Stimulated activated naive CD8-positive, alpha-beta T cell treated with anti-CD3 and anti-CD28 coated beads, Interleukin-15, Interleukin-2, amounts not matched to agents 100 ng/mL and 50 ng/mL, for 24 hours (primary cell): ENCODE measurements around the gene LIN9.
A peak's percentile ranks its signal among the peaks of the same experiment; 100 is the strongest.
"Not testable (repeated sequence)": the region's sequence is repeated elsewhere in the genome, so short reads cannot be mapped to it uniquely, and the experiment has no call there.

Experiments used
- H3K27ac Mint-ChIP-seq: one replicate; pipeline ENCODE4 v1.8.0; 2021; ENCODE audit warnings: mild to moderate bottlenecking, mixed read lengths
- H3K27me3 Mint-ChIP-seq: one replicate; pipeline ENCODE4 v1.8.0; 2021; ENCODE audit warnings: mixed read lengths
- H3K36me3 Mint-ChIP-seq: one replicate; pipeline ENCODE4 v1.8.0; 2021; ENCODE audit warnings: low read depth, mixed read lengths
- H3K4me1 Mint-ChIP-seq: one replicate; pipeline ENCODE4 v1.8.0; 2021; ENCODE audit warnings: low read depth, mixed read lengths
- H3K4me3 Mint-ChIP-seq: one replicate; pipeline ENCODE4 v1.8.0; 2021; ENCODE audit warnings: mild to moderate bottlenecking, mixed read lengths
- H3K9me3 Mint-ChIP-seq: one replicate; pipeline ENCODE4 v1.8.0; 2021; ENCODE audit warnings: mixed read lengths

The LIN9 gene

DNA sequence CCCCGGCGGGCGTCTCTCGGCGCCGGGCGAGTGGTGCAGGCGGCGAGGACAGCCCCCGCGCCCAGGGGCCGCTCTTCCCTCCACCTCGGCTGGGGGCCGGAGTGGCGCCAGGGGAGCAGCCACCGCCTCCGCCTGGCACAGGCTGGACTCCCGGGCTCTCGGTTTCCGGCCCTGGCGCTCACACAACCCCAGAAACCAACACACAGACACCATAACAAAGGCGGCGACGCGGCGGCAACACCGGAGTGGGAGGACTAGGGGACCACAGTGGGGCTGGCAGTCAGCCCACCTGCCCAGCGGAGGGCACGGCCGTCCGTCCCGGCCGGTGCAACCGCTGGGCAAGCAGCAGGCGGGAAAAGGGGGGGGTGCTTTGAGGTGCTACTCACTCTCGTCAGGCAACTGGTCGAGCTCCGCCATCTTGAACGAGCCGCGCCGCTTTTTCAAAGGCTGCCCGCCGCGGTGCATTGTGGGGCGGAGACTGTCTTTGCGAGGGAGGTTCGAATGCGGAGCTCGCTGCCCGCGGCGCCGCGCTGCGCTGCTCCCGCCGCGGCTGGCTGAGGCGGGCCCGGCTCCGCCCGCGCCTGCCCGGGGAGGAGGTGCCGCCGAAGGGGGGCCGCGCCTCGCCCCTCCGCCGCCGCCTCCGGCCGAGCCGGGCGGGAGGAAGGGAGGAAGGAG is at the start of gene LIN9:
Gene LIN9, minus strand, starts transcription at position 442 of the 675 bp plus-strand sequence. Its CDS starts 25 bp downstream, at position 417.
- no peaks in the 10 kb centered on the region for H3K36me3 Mint-ChIP-seq
- H3K27me3 Mint-ChIP-seq: peaks cover 25% of the 10 kb centered on the region
- H3K4me1 Mint-ChIP-seq: peaks cover 30% of the 10 kb centered on the region
- peak within 1 kb of the TSS; percentile 86 for H3K4me3 Mint-ChIP-seq
- peak within 1 kb of the TSS; percentile 77 for H3K27ac Mint-ChIP-seq
- no peaks in the 10 kb centered on the region for H3K9me3 Mint-ChIP-seq

DNA sequence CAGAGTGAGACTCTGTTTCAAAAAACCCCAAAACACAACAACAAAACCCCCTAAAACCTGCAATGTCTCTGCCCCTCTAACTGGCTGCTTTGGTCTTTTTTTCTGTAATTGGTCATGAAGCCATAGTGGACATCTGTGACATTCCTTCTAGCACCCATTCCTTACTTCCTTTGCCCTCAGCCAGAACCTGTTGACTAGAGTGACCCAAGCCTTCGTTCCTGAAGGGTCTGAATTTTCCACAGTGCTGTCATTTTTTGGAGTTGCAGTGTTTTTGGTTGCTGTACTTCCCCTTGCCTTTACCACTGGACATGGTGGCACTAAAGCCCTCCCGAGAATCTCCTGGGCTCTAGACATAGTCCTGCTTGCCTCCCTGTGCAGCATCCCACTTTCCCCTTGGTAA is 48.5 kb upstream of the LIN9 start:
- H3K4me3 Mint-ChIP-seq: no peak overlapping the region
- peaks cover 4% of the 10 kb centered on the region for H3K4me1 Mint-ChIP-seq
- no peaks in the 10 kb centered on the region for H3K9me3 Mint-ChIP-seq
- no peak overlapping the region for H3K27ac Mint-ChIP-seq
- peaks cover 46% of the 10 kb centered on the region for H3K36me3 Mint-ChIP-seq
- no peaks in the 10 kb centered on the region for H3K27me3 Mint-ChIP-seq

GRCh38 chr1:226355669-226356551 is 46.9 kb upstream of the LIN9 start:
- Mint-ChIP-seq H3K27ac (peak overlapping the region; percentile 28), H3K36me3 (peaks cover 34% of the 10 kb centered on the region), H3K27me3 (no peaks in the 10 kb centered on the region), H3K4me3 (no peak overlapping the region), H3K4me1 (peaks cover 4% of the 10 kb centered on the region), H3K9me3 (no peaks in the 10 kb centered on the region)

DNA sequence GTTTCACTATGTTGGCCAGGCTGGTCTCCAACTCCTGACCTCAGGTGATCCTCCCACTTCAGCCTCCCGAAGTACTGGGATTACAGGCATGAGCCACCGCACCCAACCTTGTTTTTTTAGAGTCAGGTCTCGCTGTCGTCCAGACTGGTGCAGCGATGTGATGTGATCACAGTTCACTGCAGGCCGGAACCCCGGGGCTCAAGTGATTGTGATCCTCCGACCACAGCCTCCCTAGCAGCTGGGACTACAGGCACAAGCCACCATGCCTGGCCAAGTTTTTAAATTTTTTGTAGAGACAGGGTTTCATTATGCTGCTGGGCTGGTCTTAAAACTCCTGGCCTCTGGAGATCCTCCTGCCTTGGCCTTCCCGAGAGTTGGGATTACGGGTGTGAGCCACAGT is 46.1 kb upstream of the LIN9 start:
- H3K36me3 Mint-ChIP-seq: peaks cover 25% of the 10 kb centered on the region
- H3K27ac Mint-ChIP-seq: no peak overlapping the region
- H3K4me3 Mint-ChIP-seq: no peak overlapping the region
- no peaks in the 10 kb centered on the region for H3K9me3 Mint-ChIP-seq
- H3K27me3 Mint-ChIP-seq: no peaks in the 10 kb centered on the region
- peaks cover 5% of the 10 kb centered on the region for H3K4me1 Mint-ChIP-seq

GRCh38 chr1:226353698-226354525 is 44.9 kb upstream of the LIN9 start:
- Mint-ChIP-seq H3K4me3 (no peak overlapping the region), H3K36me3 (peaks cover 14% of the 10 kb centered on the region), H3K27me3 (no peaks in the 10 kb centered on the region), H3K27ac (no peak overlapping the region), H3K9me3 (no peaks in the 10 kb centered on the region), H3K4me1 (peaks cover 7% of the 10 kb centered on the region)

GRCh38 chr1:226351709-226352108 is 42.7 kb upstream of the LIN9 start:
- H3K36me3 Mint-ChIP-seq: peaks cover 5% of the 10 kb centered on the region
- H3K9me3 Mint-ChIP-seq: no peaks in the 10 kb centered on the region
- no peak overlapping the region for H3K4me3 Mint-ChIP-seq
- H3K4me1 Mint-ChIP-seq: peaks cover 7% of the 10 kb centered on the region
- peak overlapping the region; percentile 26 for H3K27ac Mint-ChIP-seq
- H3K27me3 Mint-ChIP-seq: no peaks in the 10 kb centered on the region

DNA sequence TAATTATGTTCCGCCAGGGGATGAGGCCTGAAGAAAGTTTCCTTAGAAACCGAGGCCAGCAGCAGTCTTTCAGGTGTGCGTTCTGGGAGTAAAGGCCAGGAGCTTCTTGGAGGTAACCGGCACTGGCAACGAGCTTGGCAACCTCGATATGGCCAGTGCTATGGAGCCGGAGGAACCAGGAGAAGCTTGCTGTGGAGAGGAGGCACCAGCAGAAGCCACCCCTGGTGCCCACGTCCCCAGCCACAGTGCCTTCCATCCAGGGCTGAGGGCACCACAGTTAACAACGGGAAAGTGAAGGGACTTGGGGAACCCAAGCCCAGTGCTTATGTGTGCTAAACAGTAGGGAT is 41.5 kb upstream of the LIN9 start:
- peaks cover 3% of the 10 kb centered on the region for H3K4me1 Mint-ChIP-seq
- H3K27ac Mint-ChIP-seq: no peak overlapping the region
- no peak overlapping the region for H3K4me3 Mint-ChIP-seq
- H3K36me3 Mint-ChIP-seq: peaks cover 3% of the 10 kb centered on the region
- no peaks in the 10 kb centered on the region for H3K9me3 Mint-ChIP-seq
- H3K27me3 Mint-ChIP-seq: no peaks in the 10 kb centered on the region

DNA sequence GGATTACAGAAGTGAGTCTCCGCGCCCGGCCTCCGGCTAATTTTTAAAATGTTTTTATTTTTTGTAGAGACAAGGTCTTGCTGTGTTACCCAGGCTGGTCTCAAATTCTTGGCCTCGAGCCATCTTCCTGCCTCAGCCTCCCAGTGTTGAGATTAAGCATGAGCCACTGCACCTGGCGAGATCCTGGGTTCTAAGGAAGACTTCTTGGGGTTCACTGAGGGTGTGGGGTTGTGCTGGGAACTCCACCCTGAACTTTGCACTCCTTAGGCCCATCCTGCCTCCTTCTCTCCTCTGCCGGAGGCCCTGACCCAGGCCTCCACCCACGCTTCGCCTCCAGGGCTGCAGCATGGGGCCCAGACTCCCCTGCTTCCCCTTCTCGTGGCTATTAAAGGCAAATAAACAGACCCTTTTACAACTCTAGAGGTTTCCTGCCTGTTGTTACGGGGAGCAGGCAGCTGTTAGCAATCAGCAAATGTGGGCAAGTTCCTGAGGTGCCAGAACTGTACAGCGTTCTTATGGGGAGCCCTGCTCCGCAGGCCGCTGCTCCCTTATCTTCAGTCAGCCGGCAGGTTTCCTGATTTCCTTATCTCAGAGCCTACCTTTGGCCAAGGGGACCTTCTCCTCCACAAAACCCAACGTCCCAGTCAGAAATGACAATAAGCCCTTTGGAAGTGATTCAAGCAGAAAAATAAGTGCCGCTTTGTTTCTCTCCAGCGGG is 41.0 kb upstream of the LIN9 start:
- Mint-ChIP-seq H3K4me1 (peaks cover 6% of the 10 kb centered on the region), H3K9me3 (no peaks in the 10 kb centered on the region), H3K27ac (no peak overlapping the region), H3K27me3 (no peaks in the 10 kb centered on the region), H3K36me3 (no peaks in the 10 kb centered on the region), H3K4me3 (no peak overlapping the region)

GRCh38 chr1:226349081-226349480 is 40.1 kb upstream of the LIN9 start:
- Mint-ChIP-seq H3K9me3 (no peaks in the 10 kb centered on the region), H3K36me3 (no peaks in the 10 kb centered on the region), H3K4me1 (peaks cover 8% of the 10 kb centered on the region), H3K27ac (no peak overlapping the region), H3K4me3 (no peak overlapping the region), H3K27me3 (no peaks in the 10 kb centered on the region)

- no peak overlapping the region for H3K4me3 Mint-ChIP-seq
These were observed 35.7 kb upstream of the LIN9 start for GRCh38 chr1:226344441-226345259.

GRCh38 chr1:226342656-226343055 is 33.7 kb upstream of the LIN9 start:
- H3K4me1 Mint-ChIP-seq: peaks cover 10% of the 10 kb centered on the region
- peaks cover 8% of the 10 kb centered on the region for H3K36me3 Mint-ChIP-seq
- H3K27me3 Mint-ChIP-seq: peaks cover 13% of the 10 kb centered on the region
- peaks cover 7% of the 10 kb centered on the region for H3K9me3 Mint-ChIP-seq
- no peak overlapping the region for H3K4me3 Mint-ChIP-seq
- H3K27ac Mint-ChIP-seq: no peak overlapping the region

More at GRCh38 chr1:226344441-226345259, 35.7 kb upstream of the LIN9 start:
- peaks cover 5% of the 10 kb centered on the region for H3K4me1 Mint-ChIP-seq
- peaks cover 13% of the 10 kb centered on the region for H3K27me3 Mint-ChIP-seq
- H3K36me3 Mint-ChIP-seq: peaks cover 8% of the 10 kb centered on the region
- peaks cover 7% of the 10 kb centered on the region for H3K9me3 Mint-ChIP-seq
- no peak overlapping the region for H3K27ac Mint-ChIP-seq

GRCh38 chr1:226340111-226340510 is 31.1 kb upstream of the LIN9 start:
- H3K27ac Mint-ChIP-seq, H3K9me3 Mint-ChIP-seq, H3K36me3 Mint-ChIP-seq, H3K4me3 Mint-ChIP-seq: not testable (repeated sequence)
- Mint-ChIP-seq H3K4me1 (peaks cover 17% of the 10 kb centered on the region), H3K27me3 (peaks cover 13% of the 10 kb centered on the region)

DNA sequence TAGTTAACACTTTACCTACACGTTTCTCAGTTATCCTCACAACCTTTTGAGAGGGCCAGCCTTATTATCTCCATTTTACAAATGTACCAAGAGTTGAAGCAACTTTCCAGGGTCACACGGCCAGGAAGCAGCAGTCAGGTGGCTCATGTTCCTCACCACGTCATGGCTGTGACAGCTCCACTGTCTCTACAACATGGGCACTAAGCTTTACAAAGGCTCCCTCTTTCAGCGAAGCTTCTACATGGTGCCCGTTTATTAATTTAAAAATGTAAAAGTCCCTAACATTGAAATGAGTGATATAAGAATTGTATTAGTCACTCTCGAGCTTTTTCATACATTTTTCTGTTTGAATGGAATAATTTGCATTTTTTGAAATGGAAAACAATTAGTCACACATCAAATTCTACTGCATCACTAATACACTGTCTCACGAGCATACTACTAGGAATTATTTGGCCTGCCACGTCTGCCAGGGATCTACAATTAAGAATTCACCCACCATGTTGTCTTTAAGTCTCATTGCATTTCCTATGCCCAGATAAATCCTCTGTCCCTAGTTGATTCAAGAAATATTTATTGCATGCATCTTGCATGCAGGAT is 28.4 kb upstream of the LIN9 start:
- Mint-ChIP-seq H3K4me1 (peaks cover 18% of the 10 kb centered on the region), H3K36me3 (peaks cover 8% of the 10 kb centered on the region), H3K4me3 (no peak overlapping the region), H3K27ac (no peak overlapping the region), H3K27me3 (peaks cover 13% of the 10 kb centered on the region), H3K9me3 (peaks cover 7% of the 10 kb centered on the region)
